GM19025 (cell line): Measurements from ENCODE around the gene TTPAL.
"Not testable (repeated sequence)": the region's sequence is repeated elsewhere in the genome, so short reads cannot be mapped to it uniquely, and the experiment has no call there.

ENCODE experiments used
- ATAC-seq: cut with Tn5 transposase; IDR thresholded peaks from one replicate; pipeline ENCODE4 v1.9.1; 2021; ENCODE audit warnings: mild to moderate bottlenecking, low read depth, moderate library complexity; ENCODE audit not compliant: unreplicated experiment

TTPAL gene

GRCh38 chr20:44465001-44465560 is 10.6 kb upstream of the TTPAL start:
- ATAC-seq, result no peak

GRCh38 chr20:44467289-44467883 is 8.3 kb upstream of the TTPAL start:
- ATAC-seq, result no peak

DNA sequence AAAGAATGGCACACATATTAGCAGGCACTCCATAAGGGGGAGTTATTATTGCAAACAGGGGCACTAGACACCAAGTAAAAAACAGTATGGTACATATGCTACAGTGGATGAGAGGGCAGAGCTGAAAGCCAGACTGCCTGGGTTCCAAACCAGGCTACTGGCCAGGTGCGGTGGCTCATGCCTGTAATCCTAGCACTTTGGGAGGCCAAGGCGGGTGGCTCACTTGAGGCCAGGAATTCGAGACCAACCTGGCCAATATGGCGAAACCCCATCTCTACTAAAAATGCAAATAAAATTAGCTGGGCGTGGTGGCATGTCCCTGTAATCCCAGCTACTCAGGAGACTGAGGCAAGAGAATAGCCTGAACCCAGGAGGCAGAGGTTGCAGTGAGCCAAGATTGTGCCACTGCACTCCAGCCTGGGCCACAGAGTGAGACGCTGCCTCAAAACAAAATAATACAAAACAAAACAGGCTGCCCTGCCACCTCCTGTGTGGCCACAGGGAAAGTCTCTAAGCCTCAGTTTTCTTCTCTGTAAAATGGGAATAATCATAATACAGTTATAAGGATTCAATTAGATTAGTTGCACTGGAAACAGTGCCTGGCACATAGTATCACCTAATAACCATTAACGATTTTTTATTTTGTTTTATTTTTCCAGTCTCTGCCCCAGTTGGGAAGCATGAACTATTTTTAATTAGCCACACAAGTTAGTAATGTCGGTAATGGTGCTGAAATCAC is 7.5 kb upstream of the TTPAL start:
- ATAC-seq, result no peak

DNA sequence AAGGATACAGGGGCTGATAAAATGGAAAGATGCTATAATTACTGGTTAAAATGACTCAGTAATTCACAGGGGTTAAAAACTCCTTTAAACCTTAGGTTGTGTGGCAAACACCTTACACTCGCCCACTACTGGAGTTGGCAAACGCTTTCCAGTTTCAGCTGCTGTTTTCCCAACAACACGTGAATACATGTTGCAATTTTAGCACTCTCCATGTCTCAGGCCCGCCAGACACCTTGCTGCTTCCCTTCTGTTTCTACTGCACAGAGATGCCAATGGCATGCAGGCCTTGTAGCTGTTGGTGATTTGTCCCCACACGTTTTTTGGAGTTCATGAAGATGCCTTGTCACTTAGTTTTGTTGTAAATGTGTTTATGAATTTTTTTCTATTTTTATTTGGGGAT is 5.3 kb upstream of the TTPAL start:
- ATAC-seq, result no peak

- ATAC-seq, result no peak
Observed at GRCh38 chr20:44471481-44471882, 4.2 kb upstream of the TTPAL start.

DNA sequence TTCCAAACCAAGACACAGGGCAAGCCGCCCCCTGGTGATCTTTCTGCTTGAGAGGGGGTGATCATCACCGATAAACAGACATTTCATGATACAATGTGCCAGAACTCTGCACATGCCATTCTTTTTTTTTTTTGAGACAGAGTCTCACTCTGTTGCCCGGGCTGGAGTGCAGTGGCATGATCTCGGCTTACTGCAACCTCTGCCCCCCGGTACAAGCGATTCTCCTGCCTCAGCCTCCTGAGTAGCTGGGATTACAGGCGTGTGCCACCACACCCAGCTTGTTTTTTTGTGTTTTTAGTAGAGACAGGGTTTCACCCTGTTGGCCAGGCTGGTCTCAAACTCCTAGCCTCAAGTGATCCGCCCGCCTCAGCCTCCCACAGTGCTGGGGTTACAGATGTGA is 3.4 kb upstream of the TTPAL start:
- not testable (repeated sequence) for ATAC-seq

DNA sequence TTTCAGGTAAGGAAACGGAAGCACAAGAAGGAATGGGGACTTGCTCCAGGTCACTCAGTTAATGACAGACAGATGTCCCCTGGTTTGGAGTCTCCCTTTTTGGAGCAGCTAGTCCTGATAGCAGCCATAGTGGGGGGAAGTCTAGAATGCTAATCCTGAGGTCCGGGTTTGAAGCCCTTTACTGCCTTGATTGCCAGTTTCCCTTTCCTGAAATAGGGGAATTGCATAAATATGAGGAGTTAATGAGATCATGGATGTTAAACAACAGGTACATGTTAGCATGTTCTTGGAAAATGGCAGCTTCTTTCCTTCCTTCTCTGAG is 341 bp upstream of the TTPAL start:
- ATAC-seq, result no peak

- no peak for ATAC-seq
Observed at GRCh38 chr20:44477151-44477550, 1.5 kb downstream of the TTPAL start.

DNA sequence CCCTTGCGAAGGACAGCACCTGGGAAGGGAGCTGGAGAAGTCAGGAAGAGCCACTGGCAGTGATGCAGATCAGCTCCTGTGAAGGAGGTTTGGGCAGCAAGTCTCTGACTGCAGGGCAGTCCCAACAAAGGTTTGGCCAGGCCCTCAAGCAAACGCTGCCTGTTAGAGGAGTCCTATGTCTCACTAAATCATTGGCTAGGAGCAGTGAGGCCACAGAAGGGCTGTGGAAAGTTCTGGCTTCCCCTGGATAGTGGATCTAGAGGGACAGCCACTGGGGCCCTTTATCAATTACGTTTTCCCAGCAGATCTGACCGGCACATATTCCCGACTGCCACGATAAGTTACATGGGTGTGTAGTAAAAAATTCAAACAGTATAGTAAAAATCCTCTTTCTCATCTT is 2.5 kb downstream of the TTPAL start:
- no peak for ATAC-seq

DNA sequence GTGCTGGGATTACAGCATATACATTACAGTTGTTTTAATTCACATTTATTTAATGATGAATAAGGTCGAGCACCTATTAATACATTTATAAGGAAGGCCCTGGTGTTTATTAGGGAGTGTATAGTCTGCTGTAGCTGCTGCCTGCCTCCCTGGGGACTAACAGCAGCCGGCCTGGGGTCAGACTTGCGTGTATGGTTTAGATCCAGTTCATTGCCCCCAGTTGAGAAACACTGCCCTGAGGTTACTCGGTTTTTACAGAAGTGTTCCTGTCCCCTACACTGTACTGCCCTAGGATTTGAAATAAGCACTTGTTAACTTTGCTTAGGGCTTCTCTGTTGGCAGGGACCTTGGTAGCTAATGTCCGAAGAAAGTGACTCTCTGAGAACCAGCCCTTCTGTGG is 4.0 kb downstream of the TTPAL start:
- ATAC-seq, result no peak

DNA sequence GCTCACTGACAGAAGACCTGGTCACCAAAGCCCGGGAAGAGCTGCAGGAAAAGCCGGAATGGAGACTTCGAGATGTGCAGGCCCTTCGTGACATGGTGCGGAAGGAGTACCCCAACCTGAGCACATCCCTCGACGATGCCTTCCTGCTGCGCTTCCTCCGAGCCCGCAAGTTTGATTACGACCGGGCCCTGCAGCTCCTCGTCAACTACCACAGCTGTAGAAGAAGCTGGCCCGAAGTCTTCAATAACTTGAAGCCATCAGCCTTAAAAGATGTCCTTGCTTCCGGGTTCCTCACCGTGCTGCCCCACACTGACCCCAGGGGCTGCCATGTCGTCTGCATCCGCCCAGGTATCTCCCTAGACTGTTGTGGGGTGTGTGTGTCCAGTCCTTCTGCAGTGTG is 4.4 kb downstream of the TTPAL start:
- no peak for ATAC-seq

- ATAC-seq, result no peak
Observed at GRCh38 chr20:44481719-44482416, 6.2 kb downstream of the TTPAL start.

GRCh38 chr20:44483112-44483511 is 7.4 kb downstream of the TTPAL start:
- ATAC-seq, result no peak

- ATAC-seq, result no peak
Observed at GRCh38 chr20:44485078-44485829, 9.6 kb downstream of the TTPAL start.

DNA sequence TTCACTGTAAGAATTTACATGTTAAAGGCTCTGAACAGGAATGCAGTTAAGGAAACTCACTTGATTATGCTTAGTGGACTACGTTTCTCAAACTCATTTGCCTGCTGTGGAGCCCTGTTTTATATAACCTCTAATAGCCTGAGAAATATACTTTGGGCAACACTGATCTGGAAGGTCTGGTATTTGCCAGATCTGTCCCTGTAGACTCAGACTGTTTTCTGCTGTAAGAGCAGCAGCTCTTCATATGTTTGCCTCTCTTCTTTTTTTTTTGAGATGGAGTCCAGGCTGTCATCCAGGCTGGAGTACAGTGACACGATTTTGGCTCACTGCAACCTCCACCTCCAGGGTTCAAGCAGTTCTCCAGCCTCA is 10.1 kb downstream of the TTPAL start:
- ATAC-seq, result no peak

DNA sequence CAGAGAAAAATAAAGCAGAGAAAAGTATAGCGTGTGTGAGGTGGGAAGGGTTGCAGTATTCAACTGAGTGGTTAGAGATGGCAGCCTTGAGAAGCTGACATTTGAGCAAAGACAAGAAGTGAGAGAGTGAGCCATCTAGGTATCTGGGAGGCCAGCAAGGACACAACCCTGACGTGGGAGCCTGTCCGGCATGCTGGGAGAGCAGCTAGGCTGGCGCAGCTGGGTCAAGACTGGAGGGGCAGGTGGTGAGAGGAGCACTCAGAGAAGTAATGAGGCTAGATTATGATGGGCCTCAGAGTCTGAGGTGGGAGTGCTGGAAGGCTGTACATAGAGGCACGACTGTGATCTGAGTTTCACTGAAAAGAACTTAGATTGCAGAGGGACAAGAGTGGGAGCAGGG is 12.9 kb downstream of the TTPAL start:
- no peak for ATAC-seq

- ATAC-seq, result no peak
Observed at GRCh38 chr20:44489223-44489622, 13.5 kb downstream of the TTPAL start.

DNA sequence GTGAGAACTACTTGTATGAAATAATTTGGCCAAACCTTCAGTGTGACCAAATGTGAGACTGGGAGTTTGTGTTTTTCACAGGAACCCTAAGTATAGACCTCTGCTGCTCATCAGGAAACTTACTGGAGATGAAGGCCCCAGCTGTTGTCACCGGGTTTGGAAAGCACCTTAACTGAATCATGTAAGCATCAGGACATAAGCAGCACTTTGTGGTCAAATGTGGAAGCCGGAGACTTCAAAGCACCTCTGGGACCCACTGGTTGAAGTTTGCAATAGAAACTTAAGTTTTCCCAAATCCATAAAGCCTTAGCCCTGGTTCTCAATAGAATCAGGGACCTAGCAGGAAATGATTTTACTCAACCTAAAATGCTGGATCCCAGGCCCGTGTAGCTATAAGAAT is 14.3 kb downstream of the TTPAL start:
- ATAC-seq, result no peak

DNA sequence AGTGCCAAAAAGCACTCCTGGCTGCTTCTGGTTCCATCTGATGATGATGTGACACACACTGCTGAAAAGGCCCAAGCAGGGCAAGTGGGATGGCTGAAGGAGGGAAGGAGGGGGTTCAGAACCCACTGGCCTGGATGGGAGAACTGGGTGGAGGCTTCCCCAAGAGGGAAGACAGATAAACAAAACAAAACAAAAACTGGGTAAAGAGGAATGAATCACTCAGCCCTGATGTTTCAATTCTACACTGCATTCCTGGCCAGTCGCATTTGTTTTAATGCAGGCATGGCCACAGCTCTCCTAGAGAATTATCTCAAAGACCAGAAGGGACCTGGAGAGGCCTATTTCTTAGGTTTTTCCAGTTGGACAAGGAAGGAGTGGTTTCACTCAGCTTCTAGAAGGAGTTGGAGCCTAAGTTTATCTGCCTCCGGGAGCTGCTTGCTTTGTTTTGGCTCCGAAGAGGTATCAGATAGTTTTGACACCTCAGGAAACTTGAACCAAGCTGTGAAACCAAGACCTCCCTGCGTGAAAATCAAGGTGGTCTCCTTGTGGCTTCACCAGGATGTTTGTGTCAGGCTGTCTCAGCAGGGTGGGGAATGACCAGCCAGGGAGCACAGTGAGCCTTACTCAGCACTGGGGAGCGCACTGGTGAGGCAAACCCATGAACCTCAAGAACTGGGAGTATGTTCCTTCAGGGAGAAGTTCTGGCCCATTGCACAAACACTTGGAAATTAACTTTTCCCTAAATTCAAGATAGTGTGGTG is 16.1 kb downstream of the TTPAL start:
- ATAC-seq, result no peak

- ATAC-seq, result no peak
Observed at GRCh38 chr20:44494266-44494665, 18.6 kb downstream of the TTPAL start.
